HFFc6 (cell line): ENCODE measurements around the gene RILPL1. TPM values are rescaled to one million over a fixed set of nuclear protein-coding genes. Genes with fewer than 3 reads are reported as not detected.

Experiments used
- DNase-seq: peaks from one replicate; pipeline ENCODE4 v3.0.0-alpha.2; 2018
- H3K27ac Mint-ChIP-seq: 2 replicates; pipeline ENCODE4 v1.8.0; 2020; ENCODE audit warnings: mild to moderate bottlenecking, mixed read lengths
- H3K27me3 Mint-ChIP-seq: 2 replicates; pipeline ENCODE4 v1.8.0; 2021; ENCODE audit warnings: mild to moderate bottlenecking, moderate library complexity, mixed read lengths; ENCODE audit not compliant: insufficient read depth
- H3K36me3 Mint-ChIP-seq: 2 replicates; pipeline ENCODE4 v1.8.0; 2021; ENCODE audit warnings: low read depth, mixed read lengths
- H3K4me1 Mint-ChIP-seq: 2 replicates; pipeline ENCODE4 v1.8.0; 2020; ENCODE audit warnings: low read depth, mixed read lengths
- H3K4me3 Mint-ChIP-seq: 2 replicates; pipeline ENCODE4 v1.8.0; 2020; ENCODE audit warnings: mild to moderate bottlenecking, moderate library complexity, mixed read lengths
- H3K9me3 Mint-ChIP-seq: 2 replicates; pipeline ENCODE4 v1.8.0; 2020; ENCODE audit warnings: mild to moderate bottlenecking, mixed read lengths
- total RNA-seq, 6 experiments: library from RNA; stranded (reverse); fragmentation: NEBNext Ultra II Directional; extraction: Animal tissue kit (Norgen Biotek cat#: 25700); gene quantifications; 2 replicates in 1 of 6; 3 replicates in 5 of 6; pipeline ENCODE4 v1.2.3, GENCODE V29; 2021
- TF ChIP-seq, protein P1 (sequence below): fragments of 200-600 bp; sonication (generic); IDR thresholded peaks from 2 replicates; pipeline ENCODE4 v1.5.0; 2021; ENCODE audit warnings: antibody characterized with exemption, mild to moderate bottlenecking

RILPL1 gene
- total RNA-seq, 6 experiments from 2014 or later: 15.2 to 18.9 (median 16.9) TPM

DNA sequence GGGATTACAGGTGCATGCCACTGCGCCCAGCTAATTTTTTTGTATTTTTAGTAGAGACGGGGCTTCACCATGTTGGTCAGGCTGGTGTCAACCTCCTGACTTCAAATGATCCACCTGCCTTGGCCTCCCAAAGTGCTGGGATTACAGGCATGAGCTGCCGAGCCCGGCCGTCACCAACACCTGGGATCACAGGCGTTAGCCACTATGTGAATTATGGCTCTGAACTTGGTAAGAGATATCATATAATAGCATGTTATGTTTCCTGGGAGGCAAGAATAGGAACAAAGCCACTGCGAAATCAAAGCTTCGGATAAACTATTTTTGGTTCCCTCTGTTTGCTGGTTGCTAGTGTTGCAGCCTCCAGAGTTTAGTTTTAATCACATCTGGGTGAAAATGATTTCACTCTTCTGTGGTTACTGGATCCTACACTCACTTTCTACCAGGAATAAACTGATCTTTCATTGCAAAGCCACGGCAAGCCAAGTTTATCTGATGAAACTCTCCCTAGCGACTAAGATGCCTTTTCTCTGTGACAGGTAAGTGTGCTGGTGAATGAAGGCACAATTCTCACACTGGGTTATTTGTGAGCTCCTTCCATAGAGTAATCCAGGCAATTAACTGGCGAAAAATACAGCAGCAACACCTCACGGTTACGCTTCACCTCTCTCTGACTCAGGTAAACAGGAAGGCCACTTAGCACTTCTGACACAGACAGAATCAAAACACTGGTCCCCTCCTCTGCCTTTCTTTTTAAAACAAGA is 58.9 kb downstream of the RILPL1 start:
- no peak overlapping the region for H3K27ac Mint-ChIP-seq
- H3K36me3 Mint-ChIP-seq: peaks cover 30% of the 10 kb centered on the region
- H3K27me3 Mint-ChIP-seq: no peaks in the 10 kb centered on the region; the same call in 1 of the 2 replicates

GRCh38 chr12:123472438-123472849 is 61.1 kb downstream of the RILPL1 start:
- Mint-ChIP-seq H3K27ac (no peak overlapping the region), H3K4me3 (no peak overlapping the region), H3K27me3 (no peaks in the 10 kb centered on the region; the same call in 1 of the 2 replicates), H3K4me1 (peaks cover 14% of the 10 kb centered on the region), H3K9me3 (no peaks in the 10 kb centered on the region), H3K36me3 (peaks cover 30% of the 10 kb centered on the region)
- TF ChIP-seq, protein P1, sequence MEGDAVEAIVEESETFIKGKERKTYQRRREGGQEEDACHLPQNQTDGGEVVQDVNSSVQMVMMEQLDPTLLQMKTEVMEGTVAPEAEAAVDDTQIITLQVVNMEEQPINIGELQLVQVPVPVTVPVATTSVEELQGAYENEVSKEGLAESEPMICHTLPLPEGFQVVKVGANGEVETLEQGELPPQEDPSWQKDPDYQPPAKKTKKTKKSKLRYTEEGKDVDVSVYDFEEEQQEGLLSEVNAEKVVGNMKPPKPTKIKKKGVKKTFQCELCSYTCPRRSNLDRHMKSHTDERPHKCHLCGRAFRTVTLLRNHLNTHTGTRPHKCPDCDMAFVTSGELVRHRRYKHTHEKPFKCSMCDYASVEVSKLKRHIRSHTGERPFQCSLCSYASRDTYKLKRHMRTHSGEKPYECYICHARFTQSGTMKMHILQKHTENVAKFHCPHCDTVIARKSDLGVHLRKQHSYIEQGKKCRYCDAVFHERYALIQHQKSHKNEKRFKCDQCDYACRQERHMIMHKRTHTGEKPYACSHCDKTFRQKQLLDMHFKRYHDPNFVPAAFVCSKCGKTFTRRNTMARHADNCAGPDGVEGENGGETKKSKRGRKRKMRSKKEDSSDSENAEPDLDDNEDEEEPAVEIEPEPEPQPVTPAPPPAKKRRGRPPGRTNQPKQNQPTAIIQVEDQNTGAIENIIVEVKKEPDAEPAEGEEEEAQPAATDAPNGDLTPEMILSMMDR: no peak
- DNase-seq: no peak

More for the DNA sequence above, 58.9 kb downstream of the RILPL1 start:
- Mint-ChIP-seq H3K9me3 (no peaks in the 10 kb centered on the region), H3K4me1 (peaks cover 14% of the 10 kb centered on the region), H3K4me3 (no peak overlapping the region)
- TF ChIP-seq, protein P1: no peak
- no peak for DNase-seq

GRCh38 chr12:123471374-123472068 is 62.0 kb downstream of the RILPL1 start:
- Mint-ChIP-seq H3K9me3 (no peaks in the 10 kb centered on the region), H3K4me3 (no peak overlapping the region), H3K36me3 (peaks cover 26% of the 10 kb centered on the region), H3K27me3 (no peaks in the 10 kb centered on the region; the same call in 1 of the 2 replicates), H3K27ac (peak overlapping the region; percentile 81), H3K4me1 (peaks cover 14% of the 10 kb centered on the region)
- peak; percentile 55 for DNase-seq
- TF ChIP-seq, protein P1: no peak

GRCh38 chr12:123469978-123470377 is 63.5 kb downstream of the RILPL1 start:
- no peak overlapping the region for H3K4me3 Mint-ChIP-seq
- no peak for DNase-seq
- no peak overlapping the region for H3K27ac Mint-ChIP-seq
- no peaks in the 10 kb centered on the region; the same call in 1 of the 2 replicates for H3K27me3 Mint-ChIP-seq
- no peaks in the 10 kb centered on the region for H3K9me3 Mint-ChIP-seq
- H3K4me1 Mint-ChIP-seq: peaks cover 14% of the 10 kb centered on the region
- TF ChIP-seq, protein P1: no peak
- H3K36me3 Mint-ChIP-seq: peaks cover 22% of the 10 kb centered on the region

GRCh38 chr12:123468786-123469185 is 64.7 kb downstream of the RILPL1 start:
- Mint-ChIP-seq H3K27ac (no peak overlapping the region), H3K4me3 (no peak overlapping the region)
- TF ChIP-seq, protein P1: no peak; the same call in 1 of the 2 replicates

More at GRCh38 chr12:123468786-123469185, 64.7 kb downstream of the RILPL1 start:
- Mint-ChIP-seq H3K4me1 (peaks cover 14% of the 10 kb centered on the region), H3K9me3 (no peaks in the 10 kb centered on the region), H3K27me3 (no peaks in the 10 kb centered on the region; the same call in 1 of the 2 replicates), H3K36me3 (peaks cover 21% of the 10 kb centered on the region)
- no peak for DNase-seq
